HUDEP-2 (cell line): ENCODE data around the gene ZNF697.
"Not testable (repeated sequence)": the region's sequence is repeated elsewhere in the genome, so short reads cannot be mapped to it uniquely, and the experiment has no call there.

Experiments used
- DNase-seq, 76 experiments: peaks; one replicate each; lab custom pipeline; 2025; ENCODE audit not compliant: unreplicated experiment in 76 of 76; lab: John Stamatoyannopoulos, UW

The ZNF697 gene

DNA sequence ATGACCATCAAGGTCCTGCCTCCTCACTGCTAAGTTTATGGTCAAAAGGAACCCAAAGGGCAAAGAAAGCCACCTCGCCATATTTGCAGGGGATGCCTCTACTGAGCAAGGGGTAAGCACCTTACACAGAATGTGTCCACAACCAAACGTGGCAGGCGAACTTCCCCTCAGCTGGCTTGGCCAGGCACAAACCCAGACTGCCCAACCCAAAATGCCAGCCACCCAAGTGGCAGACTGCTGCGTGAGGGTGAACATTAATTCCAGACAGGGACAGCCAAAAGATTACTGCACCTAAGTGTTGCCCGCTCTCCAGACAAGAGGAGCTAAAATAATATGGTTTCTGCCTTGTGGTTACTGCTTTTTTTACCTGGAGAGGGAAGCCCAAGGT is 16.0 kb downstream of the ZNF697 start:
- DNase-seq, result peak in 4 of 76 experiments; percentile 0 to 15 (median 8)

DNA sequence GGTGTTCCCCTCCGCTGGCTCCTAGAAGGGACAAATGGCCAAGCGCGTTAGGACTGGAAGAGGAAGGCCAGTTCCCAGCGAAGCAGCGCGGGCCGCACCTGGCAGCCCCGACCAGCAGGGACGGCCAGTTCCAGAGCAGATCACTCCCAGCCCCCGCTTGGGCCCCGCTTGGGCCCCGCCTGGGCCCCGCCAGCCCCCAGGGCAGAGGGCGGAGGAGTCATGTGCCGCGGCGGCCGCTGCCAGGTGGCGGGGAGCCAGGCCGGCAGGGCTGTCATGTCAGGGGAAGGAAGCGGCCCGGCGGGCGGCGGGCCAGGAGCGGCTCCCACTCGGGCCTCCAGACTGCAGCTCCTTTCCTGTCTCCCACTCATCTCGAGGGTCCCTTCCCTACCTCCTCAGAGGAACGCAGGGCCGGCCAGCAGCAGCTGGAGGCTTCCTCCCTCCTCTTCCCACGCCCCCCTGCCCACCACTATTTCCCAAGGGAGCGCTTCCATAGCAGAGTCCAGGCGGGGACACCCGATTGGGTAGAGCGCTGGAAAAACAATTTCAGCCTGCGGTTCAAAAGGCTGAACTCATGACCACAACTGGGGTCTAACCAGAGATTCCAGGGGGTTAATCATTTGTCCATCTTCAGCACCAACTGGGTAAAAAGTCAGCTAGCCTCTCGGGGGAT is 16.5 kb downstream of the ZNF697 start:
- DNase-seq, result peak in 74 of 76 experiments; percentile 26 to 90 (median 78)

DNA sequence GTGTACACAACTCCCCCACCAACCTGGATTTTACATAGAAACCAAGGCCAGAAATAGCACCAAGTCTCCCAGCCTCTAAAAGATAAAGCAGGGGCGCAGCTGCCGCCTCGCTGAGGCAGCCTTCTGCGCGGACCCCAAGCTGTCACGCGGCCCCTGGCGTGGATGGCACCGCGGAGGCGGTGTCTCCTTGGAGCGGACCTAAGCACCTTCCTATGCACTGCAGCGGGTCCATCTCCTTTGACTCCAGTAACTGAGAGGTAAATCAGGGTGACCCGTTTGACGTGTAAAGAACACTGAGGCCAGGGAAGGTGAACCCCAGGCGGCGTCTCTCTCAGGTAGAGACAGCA is 17.0 kb downstream of the ZNF697 start:
- DNase-seq, result no peak

DNA sequence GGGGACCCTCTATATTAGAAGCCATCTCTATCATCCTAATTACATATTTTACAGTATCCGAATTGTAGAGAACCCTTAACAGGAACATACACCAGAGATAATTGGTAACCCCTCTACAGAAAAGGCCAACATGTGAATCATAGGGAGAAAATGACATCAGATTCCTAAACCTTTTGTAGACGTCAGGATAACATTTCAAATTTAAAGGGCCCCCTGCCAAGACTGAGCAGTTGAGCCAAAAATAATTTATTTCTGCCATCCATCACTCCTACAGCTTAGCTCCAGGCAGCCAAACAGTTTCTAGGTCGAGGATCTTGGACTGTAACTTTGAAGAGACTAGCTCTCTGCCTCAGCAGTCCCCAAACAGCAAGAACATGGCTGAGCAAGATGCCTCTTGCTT is 21.2 kb downstream of the ZNF697 start:
- no peak for DNase-seq

DNA sequence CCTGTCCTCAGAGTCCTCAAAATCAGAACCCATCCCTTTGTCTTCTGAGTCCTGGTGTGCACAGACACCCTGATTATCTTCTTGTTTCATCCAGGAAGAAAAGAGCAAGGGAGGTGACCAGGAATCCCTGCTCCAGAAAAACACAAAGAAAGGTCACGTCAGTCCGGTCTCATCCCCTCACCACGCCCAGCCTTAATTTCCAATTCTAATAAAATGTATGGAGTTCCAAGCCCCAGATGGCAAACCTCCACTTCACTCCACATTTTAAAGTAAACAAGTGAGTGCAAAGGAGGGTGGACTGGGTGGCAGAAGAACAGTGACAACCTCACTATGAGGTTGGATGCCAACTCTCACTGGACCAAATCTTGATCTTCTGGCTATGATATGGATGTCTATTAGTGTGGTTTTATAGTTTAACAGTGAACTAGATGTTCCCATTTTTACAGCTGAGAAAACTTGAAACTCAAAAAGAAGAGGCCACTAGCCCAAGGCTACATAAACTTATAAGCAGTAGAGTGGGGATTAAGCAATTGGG is 22.0 kb downstream of the ZNF697 start:
- no peak for DNase-seq

DNA sequence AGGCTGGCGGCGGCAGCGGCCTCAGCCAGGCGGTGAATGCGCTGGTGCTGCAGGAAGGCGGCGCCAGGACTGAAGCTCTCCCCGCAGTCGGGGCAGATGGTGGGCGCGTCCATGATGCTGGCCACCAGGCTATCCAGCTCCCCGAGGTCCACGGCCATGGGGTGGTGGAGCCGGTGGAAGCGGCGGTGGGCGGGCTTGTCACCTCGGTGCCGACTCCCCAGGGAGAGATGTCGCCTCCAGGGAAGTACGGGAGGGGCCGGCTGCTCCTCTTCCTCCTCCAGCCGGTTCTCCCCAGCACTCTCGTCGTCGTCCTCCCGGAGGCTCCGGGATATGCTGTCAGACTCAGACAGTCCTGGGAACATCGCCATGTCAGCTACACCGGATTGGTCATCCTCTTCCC is 24.4 kb downstream of the ZNF697 start:
- DNase-seq, result no peak

DNA sequence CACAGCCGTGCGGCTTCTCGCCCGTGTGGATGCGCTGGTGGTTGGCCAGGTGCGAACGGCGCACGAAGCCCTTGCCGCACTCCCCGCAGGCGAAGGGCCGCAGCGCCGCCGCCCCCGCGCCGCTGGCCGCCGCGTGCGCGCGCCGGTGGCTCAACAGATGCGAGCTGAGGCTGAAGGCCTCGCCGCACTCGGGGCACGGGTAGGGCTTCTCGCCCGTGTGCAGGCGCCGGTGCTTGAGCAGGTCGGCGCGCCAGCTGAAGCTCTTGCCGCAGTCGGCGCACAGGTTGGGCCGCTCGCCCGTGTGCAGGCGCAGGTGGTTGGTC is 24.9 kb downstream of the ZNF697 start:
- no peak for DNase-seq

DNA sequence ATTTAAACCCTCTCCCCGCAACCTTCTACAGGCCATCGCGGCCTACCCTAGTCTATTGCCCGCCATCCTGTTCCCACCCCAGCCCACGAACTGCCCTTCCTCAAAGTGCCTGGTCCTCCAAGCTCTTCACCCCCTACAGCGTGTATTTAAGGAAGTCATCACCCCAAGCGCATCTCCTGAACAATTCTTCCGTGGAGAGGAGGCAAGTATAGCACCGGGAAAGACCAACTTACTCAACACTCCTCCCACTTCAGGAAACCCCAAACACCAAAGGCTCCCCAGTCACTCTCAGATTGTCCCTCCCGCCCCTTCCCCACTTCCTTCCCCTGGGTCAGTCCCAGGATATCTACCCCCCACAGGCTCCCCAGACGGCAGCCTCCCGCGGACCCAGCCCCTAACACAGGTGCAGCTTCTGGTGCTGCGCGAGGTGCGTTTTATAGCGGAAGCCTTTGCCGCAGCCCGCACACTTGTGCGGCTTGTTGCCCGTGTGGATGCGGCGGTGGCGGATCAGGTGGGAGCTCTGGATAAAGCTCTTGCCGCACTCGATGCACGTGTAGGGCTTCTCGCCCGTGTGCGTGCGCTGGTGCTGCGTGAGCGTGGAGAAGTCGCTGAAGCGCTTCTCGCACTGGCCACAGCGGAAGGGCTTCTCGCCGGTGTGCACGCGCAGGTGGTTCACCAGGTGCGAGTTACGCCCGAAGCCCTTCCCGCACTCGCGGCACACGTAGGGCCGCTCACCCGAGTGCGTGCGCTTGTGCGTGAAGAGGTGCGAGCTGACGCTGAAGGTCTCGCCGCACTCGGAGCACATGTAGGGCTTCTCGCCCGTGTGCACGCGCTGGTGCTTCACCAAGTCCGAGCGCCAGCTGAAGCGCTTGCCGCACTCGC is 25.5 kb downstream of the ZNF697 start:
- DNase-seq, result no peak

DNA sequence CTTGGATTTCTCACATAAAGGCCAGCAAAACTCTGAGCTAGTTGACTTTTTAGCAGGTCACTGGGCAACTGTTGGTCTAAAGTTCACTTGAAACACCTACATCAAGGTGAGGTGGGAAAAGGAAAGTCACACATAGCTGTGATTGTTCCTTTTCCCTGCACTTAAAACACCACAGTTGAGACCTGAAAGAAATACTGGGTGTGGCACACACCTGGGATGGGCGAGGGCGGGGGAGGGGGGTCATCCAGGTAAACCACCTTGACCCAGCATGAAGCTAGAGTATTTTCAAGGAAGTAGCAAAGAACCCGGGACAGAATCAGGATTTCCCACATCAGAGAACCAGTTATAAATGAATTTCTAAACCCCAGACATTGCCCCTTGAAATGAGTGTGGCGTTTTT is 26.4 kb downstream of the ZNF697 start:
- DNase-seq, result no peak

DNA sequence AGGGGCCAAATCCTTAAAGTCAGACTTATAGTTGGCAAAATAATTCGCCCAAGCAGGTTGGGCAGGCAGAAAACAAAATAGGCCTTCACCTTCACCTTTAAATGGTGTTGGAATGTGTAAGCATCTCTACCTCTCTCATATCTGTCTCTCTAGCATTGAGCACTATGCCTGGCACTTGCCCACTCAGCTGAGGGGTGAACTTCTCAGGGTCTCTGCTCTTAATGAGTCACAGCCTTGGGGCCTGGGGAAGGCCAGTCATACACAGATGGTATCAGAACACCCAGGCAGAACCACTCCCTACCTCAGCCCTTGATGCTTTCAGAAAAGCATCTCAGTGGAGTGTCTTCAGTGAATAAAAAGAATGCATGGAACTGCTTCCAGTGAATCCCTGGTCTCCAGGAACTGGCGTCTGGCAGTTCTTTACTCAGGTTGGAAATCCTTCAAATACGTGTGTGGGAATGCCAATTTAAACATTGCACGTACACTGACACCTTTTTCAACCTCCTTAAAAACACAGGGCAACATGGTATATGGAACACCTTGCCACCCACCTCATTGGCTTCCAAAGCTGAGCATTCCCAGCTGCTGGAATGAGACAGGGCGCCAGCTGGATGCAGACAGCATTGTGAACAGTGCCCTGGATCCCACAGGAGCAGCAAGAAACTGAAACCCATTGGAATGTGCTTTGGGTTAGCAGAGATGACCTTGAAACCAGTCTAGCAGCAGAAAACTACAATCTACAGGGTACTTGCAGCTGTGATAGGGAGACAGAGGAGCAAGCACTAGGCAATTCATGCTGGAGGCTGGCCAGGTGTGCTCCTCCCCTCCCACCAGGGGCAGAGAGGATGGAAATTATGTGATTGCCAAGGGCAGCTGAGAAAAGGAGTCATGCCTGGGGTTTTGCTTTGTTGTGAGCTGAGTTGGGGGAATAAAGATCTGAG is 30.0 kb downstream of the ZNF697 start:
- peak in 4 of 76 experiments; percentile 0 to 4 (median 2) for DNase-seq

DNA sequence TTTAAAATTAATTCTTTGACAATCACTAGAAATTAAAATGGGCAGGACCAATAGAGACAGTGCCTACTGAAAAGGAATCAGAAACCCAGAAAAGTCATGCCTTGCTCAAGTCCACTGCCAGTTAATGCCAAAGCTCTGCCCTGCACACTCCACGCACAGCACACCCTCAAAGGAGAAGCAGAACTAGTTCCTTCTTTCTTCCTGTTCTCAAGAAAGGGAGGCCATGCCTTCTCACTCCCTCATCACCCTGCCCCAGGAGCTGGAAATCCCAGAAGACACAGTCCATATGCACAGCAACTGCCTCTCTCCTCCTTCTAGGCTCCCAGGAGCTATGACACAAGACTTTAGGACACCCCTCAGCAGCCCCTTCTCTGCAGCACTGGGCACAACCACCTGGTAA is 31.3 kb downstream of the ZNF697 start:
- not testable (repeated sequence) for DNase-seq

DNA sequence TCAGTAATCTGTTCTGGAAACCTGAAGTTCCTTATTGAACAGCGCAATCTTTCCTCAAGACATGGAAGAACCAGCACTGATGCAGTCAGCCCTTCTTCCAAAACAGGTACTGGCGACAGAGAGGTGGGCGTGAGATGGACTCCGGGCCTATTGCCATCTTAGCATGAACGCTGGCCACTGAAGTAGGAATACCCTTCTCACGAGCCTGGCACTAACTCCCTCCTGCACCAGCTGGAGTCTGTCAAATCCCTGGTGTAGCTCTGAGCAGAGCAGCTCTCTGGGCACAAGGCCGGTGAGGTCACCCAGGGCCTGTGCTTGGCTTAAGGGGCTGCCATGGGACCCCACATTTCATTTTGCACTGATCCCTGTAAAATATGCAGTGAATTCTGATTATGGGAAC is 33.0 kb downstream of the ZNF697 start:
- DNase-seq, result not testable (repeated sequence)

DNA sequence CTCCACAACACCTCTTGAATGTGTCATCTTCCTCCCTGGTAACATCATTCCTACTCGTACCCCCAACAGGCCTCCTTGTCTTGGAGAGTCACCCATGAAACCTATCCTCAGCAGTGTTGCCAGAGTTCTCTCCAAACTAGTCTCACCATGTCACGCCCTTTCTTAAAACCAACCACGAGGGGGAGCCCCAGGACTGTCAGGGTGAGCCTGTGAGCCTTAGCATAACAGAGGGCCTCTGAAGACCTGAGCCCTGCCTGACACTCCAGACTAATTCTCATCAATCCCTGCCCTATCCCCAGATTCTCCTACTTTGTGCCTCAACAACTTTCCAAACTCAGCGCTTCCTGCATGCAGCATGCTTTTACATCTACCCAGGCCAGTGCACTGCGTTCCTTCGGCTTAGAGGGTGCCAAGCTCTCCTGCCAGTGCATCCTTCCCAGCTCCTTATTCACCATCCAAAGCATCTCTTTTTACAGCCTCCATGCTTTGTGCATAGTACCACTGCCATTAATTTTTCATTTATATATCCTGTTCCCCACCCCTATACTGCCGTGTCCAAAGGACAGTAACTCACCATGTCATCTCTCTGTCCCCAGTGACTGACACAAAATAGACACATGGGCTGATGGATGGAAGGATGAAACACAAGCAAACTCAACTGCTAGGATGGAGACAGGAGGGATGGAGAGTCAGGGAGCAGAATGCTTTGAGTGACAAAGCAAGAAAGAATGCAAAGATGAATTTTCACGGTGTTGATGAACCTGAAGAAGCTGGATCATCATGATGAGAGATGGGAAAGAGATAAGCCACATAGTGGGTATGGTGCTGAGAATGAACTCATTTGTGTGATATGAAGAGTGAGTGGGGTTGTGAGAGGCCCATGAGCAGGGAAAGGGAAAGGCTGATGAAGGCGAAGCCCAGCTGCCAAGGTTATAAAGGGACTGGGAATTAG is 34.0 kb downstream of the ZNF697 start:
- peak in 69 of 76 experiments; percentile 4 to 88 (median 63) for DNase-seq

DNA sequence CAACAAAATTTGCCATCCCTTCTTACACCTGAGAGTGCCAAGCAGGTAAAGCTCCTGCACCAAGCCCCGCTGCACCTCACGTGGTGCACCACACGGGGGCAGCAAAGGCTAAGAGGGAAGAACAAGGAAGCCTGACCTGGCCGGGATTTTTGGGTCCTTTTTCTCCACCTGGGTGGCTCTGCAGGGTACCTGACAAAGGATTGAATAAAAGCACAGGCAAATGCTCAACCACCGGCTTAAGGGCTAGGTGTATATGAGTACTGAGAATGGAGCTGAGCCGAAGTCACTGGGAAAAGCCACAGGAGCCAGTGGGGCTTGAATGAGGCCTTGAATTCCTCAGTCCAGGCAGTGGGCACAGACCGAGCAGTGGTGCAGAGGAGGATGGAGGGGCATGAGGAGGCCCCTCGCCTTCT is 36.4 kb downstream of the ZNF697 start:
- DNase-seq, result peak in 52 of 76 experiments; percentile 3 to 76 (median 40)

DNA sequence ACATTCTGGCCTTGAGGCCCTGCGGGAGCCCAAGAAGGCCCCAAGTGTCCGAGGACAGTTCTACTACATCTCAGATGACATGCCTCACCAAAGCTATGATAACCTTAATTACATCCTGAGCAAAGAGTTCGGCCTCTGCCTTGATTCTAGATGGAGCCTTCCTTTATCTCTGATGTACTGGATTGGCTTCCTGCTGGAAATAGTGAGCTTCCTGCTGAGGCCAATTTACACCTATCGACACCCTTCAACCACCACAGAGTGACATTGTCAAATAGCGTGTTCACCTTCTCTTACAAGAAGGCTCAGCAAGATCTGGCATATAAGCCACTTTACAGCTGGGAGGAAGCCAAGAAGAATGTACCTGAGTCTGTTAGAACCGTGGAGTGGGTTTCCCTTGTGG is 39.2 kb downstream of the ZNF697 start:
- not testable (repeated sequence) for DNase-seq

DNA sequence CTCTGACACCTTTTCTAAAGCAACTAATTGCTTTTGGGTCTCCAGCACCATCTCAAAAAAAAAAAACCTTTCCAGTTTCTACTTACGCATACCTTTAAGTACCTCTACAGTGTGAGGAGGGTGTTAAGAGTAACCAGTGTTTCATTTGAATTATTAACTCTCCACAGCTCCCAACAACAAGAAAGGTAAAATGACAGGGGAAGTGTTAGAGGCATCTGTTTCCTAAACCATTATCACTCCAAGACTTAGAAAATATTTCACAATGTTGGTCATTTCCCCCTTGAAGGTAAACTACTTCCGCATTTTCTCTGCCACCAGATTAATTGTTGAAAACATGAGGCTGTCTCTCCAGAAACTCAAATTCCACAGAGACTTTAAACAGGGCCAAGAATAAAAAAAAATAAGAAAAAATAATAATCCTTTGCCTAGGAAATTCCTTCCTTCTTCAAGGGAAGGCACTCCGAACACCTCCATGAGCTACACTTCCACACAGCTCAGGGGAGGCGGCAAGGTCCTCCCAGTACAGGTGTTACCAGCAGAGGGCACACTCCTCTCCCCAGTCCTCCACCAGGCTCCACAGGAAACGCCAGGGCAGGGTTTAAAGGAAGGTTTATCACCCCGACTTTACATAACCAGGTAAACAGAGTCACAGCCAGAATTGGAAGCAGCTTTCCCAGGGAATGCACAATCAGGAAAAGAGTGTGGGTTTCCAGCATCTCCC is 40.8 kb downstream of the ZNF697 start:
- not testable (repeated sequence) for DNase-seq

DNA sequence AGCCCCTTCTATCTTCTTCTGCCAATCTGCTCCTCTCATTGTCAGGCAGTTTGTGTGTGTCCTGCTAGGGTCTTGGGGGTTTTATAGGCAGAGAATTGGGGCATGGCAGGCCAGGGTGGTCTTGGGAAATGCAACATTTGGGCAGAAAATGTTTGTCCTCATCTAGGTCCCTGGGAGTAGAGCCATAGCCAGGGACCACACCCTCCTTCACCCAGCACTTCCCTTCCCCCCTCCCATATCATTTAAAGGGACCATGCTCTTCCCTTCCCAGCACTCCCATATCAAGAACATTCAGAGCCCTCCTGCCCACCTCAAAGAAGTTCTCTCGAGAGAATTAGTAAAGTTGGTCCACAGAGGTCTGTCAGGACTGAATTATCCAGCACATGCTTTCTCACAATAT is 41.7 kb downstream of the ZNF697 start:
- no peak for DNase-seq

DNA sequence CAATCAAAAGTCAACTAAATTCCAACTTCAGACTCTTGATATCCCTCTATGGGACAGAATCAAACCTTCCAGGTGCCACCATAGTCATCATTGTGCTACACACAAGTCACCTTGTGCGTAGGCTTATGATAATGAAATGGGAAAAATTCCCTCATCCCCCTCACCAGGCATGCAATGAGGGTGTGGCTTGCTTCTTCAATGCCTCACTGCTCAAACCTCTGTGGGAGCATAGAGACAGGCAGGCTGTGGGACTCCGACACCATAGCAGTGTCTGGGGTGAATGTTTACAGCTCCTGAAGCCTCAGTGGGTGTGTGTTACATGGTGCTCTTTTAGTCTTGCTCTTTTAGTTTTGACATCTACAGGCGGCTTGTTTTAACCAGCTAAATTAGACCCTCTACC is 42.4 kb downstream of the ZNF697 start:
- DNase-seq, result no peak

DNA sequence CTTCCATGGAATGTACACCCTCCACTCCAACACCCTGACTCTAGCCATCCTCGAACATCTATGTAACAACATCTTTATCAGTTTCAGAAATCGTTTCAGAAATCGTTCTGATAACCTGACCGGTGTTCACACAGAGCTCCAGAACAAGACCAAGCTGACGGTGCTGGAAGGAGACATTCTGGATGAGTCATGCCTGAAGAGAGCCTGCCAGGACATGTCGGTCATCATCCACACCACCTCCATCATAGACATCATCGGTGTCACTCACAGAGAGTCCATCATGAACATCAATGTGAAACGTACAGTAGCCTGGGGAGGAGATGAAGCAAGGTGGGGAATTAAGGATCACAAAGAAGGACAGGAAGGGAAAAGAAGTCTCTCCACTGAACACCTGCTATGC is 43.0 kb downstream of the ZNF697 start:
- not testable (repeated sequence) for DNase-seq
